GM12878 (cell line): ENCODE results near the gene AFG1L. TPM values are rescaled to one million over a fixed set of nuclear protein-coding genes. Genes with fewer than 3 reads are reported as not detected.

Experiments used
- ATAC-seq: fragments of 200-7000 bp; cut with Tn5 transposase; 3 replicates; pipeline ENCODE4 v1.9.1; 2020; ENCODE audit warnings: mild to moderate bottlenecking, moderate library complexity
- BruUV-seq: library from RNA; stranded (reverse); fragments of 400-500 nt; replicated peaks from 2 replicates; lab custom pipeline; 2021; lab: Mats Ljungman, UMichigan
- CTCF ChIA-PET: fragments of 300-600 bp; sonication (Branson Sonifier 250); formaldehyde crosslinking; extraction: SDS; loops from one replicate; lab custom pipeline; 2021; ENCODE audit warnings: inconsistent platforms; lab: Yijun Ruan, JAX
- POLR2A ChIA-PET: fragments of 350-600 bp; formaldehyde crosslinking; extraction: SDS; loops from one replicate; lab custom pipeline; 2021; ENCODE audit warnings: inconsistent platforms; lab: Charles Lee
- RAD21 ChIA-PET: fragments of 300-600 bp; sonication (Branson Sonifier 250); formaldehyde crosslinking; loops from one replicate; lab custom pipeline; 2023; ENCODE audit warnings: antibody characterized with exemption; ENCODE audit not compliant: unreplicated experiment; lab: Charles Lee
- SMC1A ChIA-PET: fragments of 300-600 bp; sonication (Branson Sonifier 250); formaldehyde crosslinking; loops from one replicate; lab custom pipeline; 2023; ENCODE audit not compliant: unreplicated experiment, uncharacterized antibody; lab: Charles Lee
- DNase-seq: peaks from one replicate; pipeline ENCODE4 v3.0.0-alpha.2; 2011; ENCODE audit warnings: low read depth, low spot score
- FAIRE-seq: peaks from 3 replicates; lab custom pipeline; 2011; peaks lifted over from hg19 to GRCh38; lab: Jason Lieb, UNC
- H2AFZ ChIP-seq: 2 replicates; pipeline ENCODE4 v1.6.0; 2011; ENCODE audit warnings: low read depth, low read length, control low read depth; ENCODE audit not compliant: control insufficient read depth
- H3K27ac ChIP-seq: 2 replicates; pipeline ENCODE4 v1.5.1; 2011; ENCODE audit warnings: control low read depth; ENCODE audit not compliant: control insufficient read depth, insufficient read depth
- H3K27me3 ChIP-seq, 2 experiments: replicated peaks in 1 of 2; 2 replicates each; pipeline versions ENCODE4 v1.6.0 to v1.6.1; 2011; ENCODE audit warnings: low read length in 1 of 2; ENCODE audit not compliant: control insufficient read depth in 2 of 2, insufficient read depth in 2 of 2
- H3K36me3 ChIP-seq, 2 experiments: 2 replicates each; pipeline ENCODE4 v1.5.1; 2011; ENCODE audit warnings: low read length in 1 of 2; ENCODE audit not compliant: control insufficient read depth in 2 of 2, insufficient read depth in 2 of 2
- H3K4me1 ChIP-seq: 2 replicates; pipeline ENCODE4 v1.6.1; 2011; ENCODE audit warnings: mild to moderate bottlenecking, low read length, moderate library complexity, mixed read lengths; ENCODE audit not compliant: control insufficient read depth, insufficient read depth
- H3K4me2 ChIP-seq: 2 replicates; pipeline ENCODE4 v1.6.0; 2011; ENCODE audit warnings: control low read depth; ENCODE audit not compliant: control insufficient read depth, insufficient read depth
- H3K4me3 ChIP-seq: fragments of 200-600 bp; sonication (generic); 2 replicates; pipeline ENCODE4 v1.5.1; 2016
- H3K79me2 ChIP-seq: 2 replicates; pipeline ENCODE4 v1.6.0; 2011; ENCODE audit warnings: low read length; ENCODE audit not compliant: control insufficient read depth, insufficient read depth
- H3K9ac ChIP-seq: 2 replicates; pipeline ENCODE4 v1.8.0; 2011; ENCODE audit warnings: low read length, control low read depth, mixed read lengths; ENCODE audit not compliant: control insufficient read depth, insufficient read depth
- H3K9me3 ChIP-seq: replicated peaks from 3 replicates; pipeline ENCODE4 v1.5.1; 2011; ENCODE audit warnings: mild to moderate bottlenecking, low read length; ENCODE audit not compliant: control insufficient read depth, insufficient read depth
- H4K20me1 ChIP-seq: 2 replicates; pipeline ENCODE4 v1.6.0; 2011; ENCODE audit not compliant: control insufficient read depth, insufficient read depth
- FOS ChIP-seq: IDR thresholded peaks from 3 replicates; pipeline ENCODE4 v1.6.1; 2011; ENCODE audit warnings: borderline replicate concordance; ENCODE audit not compliant: insufficient read length; ENCODE audit errors: extremely low read depth
- KLF5 ChIP-seq: fragments of 450-650 bp; IDR thresholded peaks from 2 replicates; pipeline ENCODE4 v1.6.1; 2014; ENCODE audit warnings: mild to moderate bottlenecking; ENCODE audit not compliant: partially characterized antibody
- RELB ChIP-seq: fragments of 450-650 bp; IDR thresholded peaks from 2 replicates; pipeline ENCODE4 v1.6.1; 2017; ENCODE audit warnings: low read depth, mild to moderate bottlenecking, moderate library complexity
- ZNF207 ChIP-seq: fragments of 450-650 bp; IDR thresholded peaks from 2 replicates; pipeline ENCODE4 v1.6.1; 2014; ENCODE audit warnings: antibody characterized with exemption, mild to moderate bottlenecking, borderline replicate concordance
- WGBS: methylation state at CpG from one replicate; pipeline ENCODE4 v1.1.6; 2016; ENCODE audit warnings: low lambda C conversion rate; ENCODE audit not compliant: insufficient replicate concordance, insufficient coverage; ENCODE audit errors: missing lambda C conversion rate; 5-methylcytosine and 5-hydroxymethylcytosine counted together
- in situ Hi-C: fragments of 300-500 bp; cut with MboI; formaldehyde crosslinking; loops from 9 replicates; pipeline ENCODE4 v1.14.3; 2018; ENCODE audit warnings: mixed read lengths
- intact Hi-C: fragments of 100-400 bp; cut with micrococcal nuclease; formaldehyde crosslinking; loops from one replicate; pipeline ENCODE4 v1.14.2; 2022; ENCODE audit not compliant: unreplicated experiment
- polyA plus RNA-seq, 11 experiments: library from polyadenylated mRNA; depleted of rRNA in 4 of 11; unstranded in 6 of 11; stranded (reverse) in 5 of 11; fragments of >200 nt; fragmentation: Nextera tagmentation in 4 of 11; fragmentation: Illumina TruSeq in 1 of 11; extraction: Ambion mirVana in 4 of 11; extraction: Trizol in 1 of 11; gene quantifications; 1 replicate in 1 of 11; 2 replicates in 10 of 11; pipeline versions ENCODE4 v1.2.1 to v1.2.3, GENCODE V29; 2011 to 2016; ENCODE audit warnings: inconsistent platforms in 2 of 11, missing spikeins in 2 of 11, low read depth in 1 of 11
- total RNA-seq, 4 experiments: library from RNA; depleted of rRNA in 3 of 4; stranded (reverse); fragments of >200 nt in 3 of 4; fragmentation: Illumina TruSeq in 1 of 4; extraction: Trizol in 1 of 4; gene quantifications; 2 replicates each; pipeline versions ENCODE4 v1.2.1 to v1.2.3, GENCODE V29; 2013 to 2021
- TF ChIP-seq, protein P1 (sequence below): fragments of 450-650 bp; IDR thresholded peaks from 2 replicates; pipeline ENCODE4 v1.6.1; 2017; ENCODE audit warnings: mild to moderate bottlenecking, low read depth, inconsistent platforms; ENCODE audit not compliant: poor library complexity, severe bottlenecking
- TF ChIP-seq, protein P2 (sequence below): IDR thresholded peaks from 2 replicates; pipeline ENCODE4 v1.6.1; 2012; ENCODE audit warnings: low read depth, low read length, improper control_type of control experiment
- TF ChIP-seq, protein P3 (sequence below): fragments of 450-650 bp; IDR thresholded peaks from 2 replicates; pipeline ENCODE4 v1.6.1; 2018; ENCODE audit warnings: borderline replicate concordance, mild to moderate bottlenecking; ENCODE audit not compliant: partially characterized antibody
- TF ChIP-seq, protein P4 (sequence below): fragments of 450-650 bp; conservative IDR thresholded peaks from 2 replicates; pipeline ENCODE4 v1.6.1; 2017; ENCODE audit warnings: mild to moderate bottlenecking, moderate library complexity
- TF ChIP-seq, protein P5 (sequence below): IDR thresholded peaks from 2 replicates; pipeline ENCODE4 v1.6.1; 2011; ENCODE audit warnings: low read depth, mild to moderate bottlenecking, low read length, moderate library complexity, borderline replicate concordance; ENCODE audit errors: extremely low read depth

Gene AFG1L
- total and polyA plus RNA-seq, 10 of the 15 experiments (the other 5 are each of a cell fraction or from before 2014, with no cell fraction given) = 2.3 to 9.0 (median 4.3) TPM

GRCh38 chr6:108274546-108274945 is 20.3 kb upstream of the AFG1L start:
- Histone ChIP-seq H3K79me2 (no peaks in the 10 kb centered on the region), H2AFZ (no peak overlapping the region), H3K4me2 (no peak overlapping the region), H3K9ac (no peak overlapping the region), H3K27ac (no peak overlapping the region), H3K27me3 (no peaks in the 10 kb centered on the region), H3K9me3 (no peaks in the 10 kb centered on the region), H3K36me3 (no peaks in the 10 kb centered on the region), H4K20me1 (no peaks in the 10 kb centered on the region), H3K4me1 (no peaks in the 10 kb centered on the region), H3K4me3 (no peak overlapping the region)
- no TSS peak for BruUV-seq
- intact Hi-C loops = no loop called here
- CTCF ChIA-PET = no interaction called here
- TF ChIP-seq, protein P1, sequence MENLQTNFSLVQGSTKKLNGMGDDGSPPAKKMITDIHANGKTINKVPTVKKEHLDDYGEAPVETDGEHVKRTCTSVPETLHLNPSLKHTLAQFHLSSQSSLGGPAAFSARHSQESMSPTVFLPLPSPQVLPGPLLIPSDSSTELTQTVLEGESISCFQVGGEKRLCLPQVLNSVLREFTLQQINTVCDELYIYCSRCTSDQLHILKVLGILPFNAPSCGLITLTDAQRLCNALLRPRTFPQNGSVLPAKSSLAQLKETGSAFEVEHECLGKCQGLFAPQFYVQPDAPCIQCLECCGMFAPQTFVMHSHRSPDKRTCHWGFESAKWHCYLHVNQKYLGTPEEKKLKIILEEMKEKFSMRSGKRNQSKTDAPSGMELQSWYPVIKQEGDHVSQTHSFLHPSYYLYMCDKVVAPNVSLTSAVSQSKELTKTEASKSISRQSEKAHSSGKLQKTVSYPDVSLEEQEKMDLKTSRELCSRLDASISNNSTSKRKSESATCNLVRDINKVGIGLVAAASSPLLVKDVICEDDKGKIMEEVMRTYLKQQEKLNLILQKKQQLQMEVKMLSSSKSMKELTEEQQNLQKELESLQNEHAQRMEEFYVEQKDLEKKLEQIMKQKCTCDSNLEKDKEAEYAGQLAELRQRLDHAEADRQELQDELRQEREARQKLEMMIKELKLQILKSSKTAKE = no peak
- TF ChIP-seq FOS (no peak), ZNF207 (no peak), RELB (no peak), KLF5 (no peak)
- TF ChIP-seq, protein P2, sequence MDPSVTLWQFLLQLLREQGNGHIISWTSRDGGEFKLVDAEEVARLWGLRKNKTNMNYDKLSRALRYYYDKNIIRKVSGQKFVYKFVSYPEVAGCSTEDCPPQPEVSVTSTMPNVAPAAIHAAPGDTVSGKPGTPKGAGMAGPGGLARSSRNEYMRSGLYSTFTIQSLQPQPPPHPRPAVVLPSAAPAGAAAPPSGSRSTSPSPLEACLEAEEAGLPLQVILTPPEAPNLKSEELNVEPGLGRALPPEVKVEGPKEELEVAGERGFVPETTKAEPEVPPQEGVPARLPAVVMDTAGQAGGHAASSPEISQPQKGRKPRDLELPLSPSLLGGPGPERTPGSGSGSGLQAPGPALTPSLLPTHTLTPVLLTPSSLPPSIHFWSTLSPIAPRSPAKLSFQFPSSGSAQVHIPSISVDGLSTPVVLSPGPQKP = no peak
- TF ChIP-seq, protein P3, sequence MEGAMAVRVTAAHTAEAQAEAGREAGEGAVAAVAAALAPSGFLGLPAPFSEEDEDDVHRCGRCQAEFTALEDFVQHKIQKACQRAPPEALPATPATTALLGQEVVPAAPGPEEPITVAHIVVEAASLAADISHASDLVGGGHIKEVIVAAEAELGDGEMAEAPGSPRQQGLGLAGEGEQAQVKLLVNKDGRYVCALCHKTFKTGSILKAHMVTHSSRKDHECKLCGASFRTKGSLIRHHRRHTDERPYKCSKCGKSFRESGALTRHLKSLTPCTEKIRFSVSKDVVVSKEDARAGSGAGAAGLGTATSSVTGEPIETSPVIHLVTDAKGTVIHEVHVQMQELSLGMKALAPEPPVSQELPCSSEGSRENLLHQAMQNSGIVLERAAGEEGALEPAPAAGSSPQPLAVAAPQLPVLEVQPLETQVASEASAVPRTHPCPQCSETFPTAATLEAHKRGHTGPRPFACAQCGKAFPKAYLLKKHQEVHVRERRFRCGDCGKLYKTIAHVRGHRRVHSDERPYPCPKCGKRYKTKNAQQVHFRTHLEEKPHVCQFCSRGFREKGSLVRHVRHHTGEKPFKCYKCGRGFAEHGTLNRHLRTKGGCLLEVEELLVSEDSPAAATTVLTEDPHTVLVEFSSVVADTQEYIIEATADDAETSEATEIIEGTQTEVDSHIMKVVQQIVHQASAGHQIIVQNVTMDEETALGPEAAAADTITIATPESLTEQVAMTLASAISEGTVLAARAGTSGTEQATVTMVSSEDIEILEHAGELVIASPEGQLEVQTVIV = no peak
- TF ChIP-seq, protein P4, sequence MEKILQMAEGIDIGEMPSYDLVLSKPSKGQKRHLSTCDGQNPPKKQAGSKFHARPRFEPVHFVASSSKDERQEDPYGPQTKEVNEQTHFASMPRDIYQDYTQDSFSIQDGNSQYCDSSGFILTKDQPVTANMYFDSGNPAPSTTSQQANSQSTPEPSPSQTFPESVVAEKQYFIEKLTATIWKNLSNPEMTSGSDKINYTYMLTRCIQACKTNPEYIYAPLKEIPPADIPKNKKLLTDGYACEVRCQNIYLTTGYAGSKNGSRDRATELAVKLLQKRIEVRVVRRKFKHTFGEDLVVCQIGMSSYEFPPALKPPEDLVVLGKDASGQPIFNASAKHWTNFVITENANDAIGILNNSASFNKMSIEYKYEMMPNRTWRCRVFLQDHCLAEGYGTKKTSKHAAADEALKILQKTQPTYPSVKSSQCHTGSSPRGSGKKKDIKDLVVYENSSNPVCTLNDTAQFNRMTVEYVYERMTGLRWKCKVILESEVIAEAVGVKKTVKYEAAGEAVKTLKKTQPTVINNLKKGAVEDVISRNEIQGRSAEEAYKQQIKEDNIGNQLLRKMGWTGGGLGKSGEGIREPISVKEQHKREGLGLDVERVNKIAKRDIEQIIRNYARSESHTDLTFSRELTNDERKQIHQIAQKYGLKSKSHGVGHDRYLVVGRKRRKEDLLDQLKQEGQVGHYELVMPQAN = no peak
- TF ChIP-seq, protein P5, sequence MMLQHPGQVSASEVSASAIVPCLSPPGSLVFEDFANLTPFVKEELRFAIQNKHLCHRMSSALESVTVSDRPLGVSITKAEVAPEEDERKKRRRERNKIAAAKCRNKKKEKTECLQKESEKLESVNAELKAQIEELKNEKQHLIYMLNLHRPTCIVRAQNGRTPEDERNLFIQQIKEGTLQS = no peak
- SMC1A ChIA-PET = no interaction called here
- no peak for DNase-seq
- WGBS = 50% methylated on average over 2 of the region's 2 CpGs
- FAIRE-seq = no peak
- no peak for ATAC-seq
- POLR2A ChIA-PET = interaction anchor here (0.6 kb wide), 1 partner anchor 1422 kb away, joined by 3 read pairs; no protein-coding TSS in a partner anchor
- in situ Hi-C loops = no loop called here
- RAD21 ChIA-PET = no interaction called here
